ENCODE data around the gene MRPL36. TPM values are rescaled to one million over a fixed set of nuclear protein-coding genes. Genes with fewer than 3 reads are reported as not detected.
A peak's percentile ranks its signal among the peaks of the same experiment; 100 is the strongest.

Gene MRPL36
- total and polyA plus RNA-seq, 9 of the 15 experiments (the other 6 are each of a cell fraction or from before 2014, with no cell fraction given) = 78.3 to 557 (median 124) TPM

- no peak for TF ChIP-seq MYBL2 (IDR thresholded peaks at IDR 0.05; ENCODE audit: low read depth)
- no peak for TF ChIP-seq MYBL2 (CRISPR knock-in tag; IDR thresholded peaks at IDR 0.05; ENCODE audit: borderline replicate concordance)
- TF ChIP-seq RBM14 (IDR thresholded peaks at IDR 0.05; ENCODE audit: borderline replicate concordance, insufficient read depth, low read depth, low read length) = no peak
These were observed 38.8 kb downstream of the MRPL36 start (continued) for GRCh38 chr5:1760656-1761452.

GRCh38 chr5:1760231-1760630 is 39.4 kb downstream of the MRPL36 start:
- H3K27ac ChIP-seq (ENCODE audit: extremely low read depth, low read depth, low read length) = no peak overlapping the region
- POLR2A ChIA-PET = no interaction called here
- H3K4me2 ChIP-seq (ENCODE audit: insufficient read depth, low read length) = no peak overlapping the region
- H3K36me3 ChIP-seq (ENCODE audit: control insufficient read depth, insufficient read depth, low read length) = no peaks in the 10 kb centered on the region
- whole genome bisulfite sequencing (ENCODE audit: insufficient coverage, low coverage, missing lambda C conversion rate) = 8% methylated on average over 4 of the region's 4 CpGs
- no peaks in the 10 kb centered on the region for H3K79me2 ChIP-seq (ENCODE audit: control insufficient read depth, insufficient read depth, low read length)
- peaks cover 65 to 71% of the 10 kb centered on the region in 2 experiments for H3K27me3 ChIP-seq (ENCODE audit: control insufficient read depth in 2 of 2, insufficient read depth in 2 of 2, low read length in 2 of 2)
- DNase-seq (ENCODE audit: extremely low read depth in 1 of 4, low spot score in 3 of 4) = no peak
- peaks cover 0 to 9% of the 10 kb centered on the region in 2 experiments; a peak in 1 of 5 replicates for H3K4me1 ChIP-seq (replicated peaks in 1 of 2; ENCODE audit: control insufficient read depth in 2 of 2, insufficient read depth in 2 of 2, low read length in 2 of 2)
- peak; percentile 24; the same call in 1 of the 2 replicates for TF ChIP-seq TFE3 (CRISPR knock-in tag; IDR thresholded peaks at IDR 0.05)
- no peak for TF ChIP-seq GABPB2 (CRISPR knock-in tag; conservative IDR thresholded peaks at IDR 0.05)
- no peak for FAIRE-seq
- no peak overlapping the region for H3K4me3 ChIP-seq
- H3K9ac ChIP-seq (ENCODE audit: insufficient read depth in 1 of 2, low read depth in 2 of 2, low read length in 2 of 2) = no peak overlapping the region
- peaks cover 3% of the 10 kb centered on the region; the same call in 1 of the 2 replicates for H3K9me3 ChIP-seq (replicated peaks; ENCODE audit: control insufficient read depth, insufficient read depth, low read depth, low read length)
- in situ Hi-C loops (cut with MboI) = no loop called here
- ATAC-seq = no peak
- intact Hi-C loops (cut with micrococcal nuclease) = no loop called here
- no TSS peak for BruUV-seq (replicated peaks)
- no peaks in the 10 kb centered on the region for H4K20me1 ChIP-seq (replicated peaks; ENCODE audit: control insufficient read depth, insufficient read depth, low read length)
- H2AFZ ChIP-seq (ENCODE audit: low read depth, low read length) = no peak overlapping the region
- peaks cover 3% of the 10 kb centered on the region for H3K9me1 ChIP-seq (ENCODE audit: control insufficient read depth, insufficient read depth, low read length)
- CTCF ChIA-PET (ENCODE audit: low intra/inter-chr PET ratio) = no interaction called here

All from K562 (cell line).